Right lobe of liver (tissue), 4 donors: ENCODE measurements around the gene CACNB4.
"Not testable (repeated sequence)": the region's sequence is repeated elsewhere in the genome, so short reads cannot be mapped to it uniquely, and the experiment has no call there.

ENCODE experiments used
- CTCF ChIP-seq, 4 donors: fragments of 200-600 bp in 3 of 4; fragments of 450-650 bp in 1 of 4; IDR thresholded peaks; one replicate each; pipeline versions ENCODE4 v1.5.1 to v1.8.0; 2016 to 2022; ENCODE audit warnings: antibody characterized with exemption in 4 of 4, mild to moderate bottlenecking in 2 of 4
- POLR2A ChIP-seq: fragments of 450-650 bp; IDR thresholded peaks from one replicate; pipeline ENCODE4 v1.6.1; 2017; ENCODE audit warnings: antibody characterized with exemption, mild to moderate bottlenecking
- donor health status: DM: no; HTN: no; CAD: no.
- donor health status: DM: no; HTN: no; CAD: no.
- donor health status: DM: no; HTN: yes; CAD: no.

GRCh38 chr2:151994178-151994577, 104.7 kb downstream of the CACNB4 start:
- TF ChIP-seq CTCF (IDR thresholded peaks at IDR 0.05); POLR2A: not testable (repeated sequence)
